ENCODE measurements around the gene ADAM12.

- TF ChIP-seq CTCF (IDR thresholded peaks at IDR 0.05; ENCODE audit: low read length) (no peak), EZH2phosphoT487 (IDR thresholded peaks at IDR 0.05; ENCODE audit: low read length) (no peak), EZH2 (optimal IDR thresholded peaks at IDR 0.05; ENCODE audit: low read depth, low read length) (no peak)
Measured at GRCh38 chr10:126057494-126057893, 330.8 kb downstream of the ADAM12 start.
